Ecto neural progenitor cell (in vitro differentiated cells): ENCODE measurements around the gene BCL6.

Source experiments
- DNase-seq: peaks from one replicate; pipeline ENCODE4 v3.0.0-alpha.2; 2018; ENCODE audit warnings: low spot score

BCL6 gene

GRCh38 chr3:187759601-187760000 is 14.3 kb upstream of the BCL6 start:
- DNase-seq = no peak

GRCh38 chr3:187758318-187758955 is 13.2 kb upstream of the BCL6 start:
- DNase-seq = no peak

- DNase-seq = no peak
Observed at GRCh38 chr3:187753516-187753915, 8.2 kb upstream of the BCL6 start.

- peak; percentile 57 for DNase-seq
Observed at GRCh38 chr3:187750513-187751123, 5.3 kb upstream of the BCL6 start.

GRCh38 chr3:187750006-187750512 is 4.8 kb upstream of the BCL6 start:
- peak; percentile 70 for DNase-seq

GRCh38 chr3:187748050-187748481 is 2.8 kb upstream of the BCL6 start:
- peak; percentile 94 for DNase-seq

- DNase-seq = no peak
Observed at GRCh38 chr3:187747506-187747905, 2.2 kb upstream of the BCL6 start.

- no peak for DNase-seq
Observed at GRCh38 chr3:187746442-187747281, 1.4 kb upstream of the BCL6 start.

- DNase-seq = no peak
Observed at GRCh38 chr3:187746059-187746441, 782 bp upstream of the BCL6 start.

- peak; percentile 63 for DNase-seq
Observed at GRCh38 chr3:187744169-187745151, 808 bp downstream of the BCL6 start.

GRCh38 chr3:187743195-187744141 is 1.8 kb downstream of the BCL6 start:
- DNase-seq = peak; percentile 61

GRCh38 chr3:187742351-187743171 is 2.7 kb downstream of the BCL6 start:
- DNase-seq = no peak

GRCh38 chr3:187741403-187742350 is 3.6 kb downstream of the BCL6 start:
- DNase-seq = peak; percentile 70

- peak; percentile 83 for DNase-seq
Observed at GRCh38 chr3:187740421-187741399, 4.6 kb downstream of the BCL6 start.

- DNase-seq = peak; percentile 90
Observed at GRCh38 chr3:187739561-187740332, 5.5 kb downstream of the BCL6 start.

GRCh38 chr3:187739094-187739560 is 6.1 kb downstream of the BCL6 start:
- DNase-seq = peak; percentile 76
